ENCODE results near the gene ARHGEF2. TPM values are rescaled to one million over a fixed set of nuclear protein-coding genes. Genes with fewer than 3 reads are reported as not detected.
A peak's percentile ranks its signal among the peaks of the same experiment; 100 is the strongest.

ARHGEF2 gene
- 105 and 107 TPM in 2 replicates for total RNA-seq (2012; rRNA removed)

DNA sequence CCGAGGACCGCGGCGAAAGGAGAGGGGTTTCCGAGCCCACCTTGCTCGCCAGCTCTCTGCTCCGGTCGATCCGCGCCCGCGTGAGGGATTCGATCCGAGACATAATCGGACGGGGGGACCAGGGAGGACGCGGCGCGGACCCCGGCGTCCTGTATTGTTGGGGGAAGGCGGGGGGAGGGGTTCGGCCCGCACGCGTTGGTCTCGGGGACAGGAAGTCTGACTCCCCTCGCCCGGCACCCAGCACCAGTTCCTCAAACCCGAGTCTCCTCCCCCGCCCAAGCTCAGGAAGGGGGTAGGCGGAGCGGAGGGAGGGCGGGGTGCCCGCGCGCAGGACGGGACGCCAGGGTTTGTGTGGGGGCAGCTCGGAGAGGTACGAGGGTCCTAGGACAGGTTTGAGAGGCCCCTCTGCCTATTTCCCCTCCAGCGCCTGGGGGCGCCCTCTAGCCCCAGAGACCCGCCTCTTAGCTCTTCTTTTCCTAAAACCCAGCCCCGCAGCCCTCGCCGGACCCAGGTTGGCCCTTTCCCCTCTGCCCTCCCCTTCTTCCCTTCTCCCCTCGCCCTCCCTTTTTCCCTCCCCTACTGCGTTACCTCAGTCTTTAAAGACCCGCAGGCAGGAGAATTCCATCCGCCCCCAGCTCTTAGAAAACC is at the start of gene ARHGEF2:
ARHGEF2 (minus strand) TSS at position 223 of the 648 bp plus-strand sequence; CDS start at position 103, 120 bp downstream.
- no peaks in the 10 kb centered on the region for H3K9me3 ChIP-seq (replicated peaks; ENCODE audit: low read length)
- H3K4me1 ChIP-seq (ENCODE audit: control insufficient read depth, insufficient read depth, low read length) = peaks cover 84% of the 10 kb centered on the region
- H3K4me2 ChIP-seq (ENCODE audit: low read length) = peak within 1 kb of the TSS; percentile 99
- no peaks in the 10 kb centered on the region for H3K27me3 ChIP-seq (ENCODE audit: control insufficient read depth, insufficient read depth, low read length)
- peak within 1 kb of the TSS; percentile 92 for H3K9ac ChIP-seq (ENCODE audit: low read depth, low read length)
- H3K4me3 ChIP-seq (ENCODE audit: low read length) = peak within 1 kb of the TSS; percentile 88
- H3K36me3 ChIP-seq (ENCODE audit: insufficient read depth, low read length) = no peaks in the 10 kb centered on the region

DNA sequence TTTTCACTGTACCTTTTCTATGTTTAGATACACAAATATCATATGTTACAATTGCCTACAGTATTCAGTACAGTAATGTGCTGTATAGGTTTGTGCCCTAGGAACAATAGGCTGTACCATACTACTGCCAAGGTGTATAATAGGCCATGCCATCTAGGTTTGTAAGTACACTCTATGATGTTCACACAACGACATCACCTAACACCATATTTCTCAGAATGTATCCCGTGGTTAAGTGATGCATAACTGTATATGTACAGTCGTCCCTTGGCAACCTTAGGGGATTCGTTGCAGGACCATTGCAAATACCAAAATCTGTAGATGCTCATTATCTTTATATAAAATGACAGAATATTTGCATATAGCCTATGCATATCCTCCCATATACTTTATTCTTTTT is 48.2 kb upstream of the ARHGEF2 start:
- Histone ChIP-seq H3K4me3 (ENCODE audit: low read length) (no peak overlapping the region), H3K9ac (ENCODE audit: low read depth, low read length) (no peak overlapping the region), H3K4me1 (ENCODE audit: control insufficient read depth, insufficient read depth, low read length) (no peaks in the 10 kb centered on the region), H3K4me2 (ENCODE audit: low read length) (no peak overlapping the region), H3K36me3 (ENCODE audit: insufficient read depth, low read length) (no peaks in the 10 kb centered on the region), H3K27me3 (ENCODE audit: control insufficient read depth, insufficient read depth, low read length) (no peaks in the 10 kb centered on the region), H3K9me3 (replicated peaks; ENCODE audit: low read length) (no peaks in the 10 kb centered on the region)

DNA sequence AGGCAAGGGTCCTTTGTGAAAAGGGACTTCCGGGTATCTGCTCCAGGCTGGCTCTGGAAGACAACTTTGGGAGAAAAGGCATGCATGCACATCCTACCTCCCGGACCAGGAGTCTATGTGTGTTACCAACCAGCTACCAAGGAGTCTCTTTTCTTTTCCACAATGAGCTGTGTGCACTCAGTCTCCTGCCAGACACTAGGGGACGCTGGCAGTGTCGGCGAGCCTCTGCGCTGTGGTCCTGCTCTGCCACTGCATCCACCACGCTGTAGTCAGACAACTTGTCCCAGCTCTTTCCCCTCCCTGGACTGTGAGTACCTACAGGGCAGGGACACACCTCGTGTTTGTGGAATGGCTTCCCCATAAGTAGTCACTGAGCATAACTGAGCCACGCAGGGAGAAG is 47.5 kb upstream of the ARHGEF2 start:
- Histone ChIP-seq H3K4me3 (ENCODE audit: low read length) (no peak overlapping the region), H3K9ac (ENCODE audit: low read depth, low read length) (no peak overlapping the region), H3K27me3 (ENCODE audit: control insufficient read depth, insufficient read depth, low read length) (no peaks in the 10 kb centered on the region), H3K9me3 (replicated peaks; ENCODE audit: low read length) (no peaks in the 10 kb centered on the region), H3K36me3 (ENCODE audit: insufficient read depth, low read length) (no peaks in the 10 kb centered on the region), H3K4me1 (ENCODE audit: control insufficient read depth, insufficient read depth, low read length) (no peaks in the 10 kb centered on the region), H3K4me2 (ENCODE audit: low read length) (no peak overlapping the region)

DNA sequence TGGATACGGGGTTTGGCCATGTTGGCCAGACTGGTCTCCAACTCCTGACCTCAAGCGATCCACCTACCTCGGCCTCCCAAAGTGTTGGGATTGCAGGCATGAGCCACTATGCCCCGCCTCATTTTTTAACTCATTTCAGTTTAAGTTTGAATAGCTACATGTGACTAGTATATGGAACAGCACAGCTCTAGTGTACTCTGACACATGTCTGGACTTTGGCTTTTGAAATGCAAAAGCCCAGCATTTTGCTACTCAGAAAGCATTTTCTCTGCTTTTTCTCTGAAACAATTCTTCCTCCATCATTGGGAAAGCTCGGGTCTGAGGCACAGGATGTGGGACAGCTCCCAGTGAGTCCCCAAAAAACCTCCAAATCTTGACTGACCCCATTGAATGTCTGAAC is 46.5 kb upstream of the ARHGEF2 start:
- Histone ChIP-seq H3K27me3 (ENCODE audit: control insufficient read depth, insufficient read depth, low read length) (no peaks in the 10 kb centered on the region), H3K4me1 (ENCODE audit: control insufficient read depth, insufficient read depth, low read length) (peaks cover 3% of the 10 kb centered on the region), H3K4me3 (ENCODE audit: low read length) (no peak overlapping the region), H3K9me3 (replicated peaks; ENCODE audit: low read length) (no peaks in the 10 kb centered on the region), H3K4me2 (ENCODE audit: low read length) (no peak overlapping the region), H3K36me3 (ENCODE audit: insufficient read depth, low read length) (peaks cover under 1% of the 10 kb centered on the region), H3K9ac (ENCODE audit: low read depth, low read length) (no peak overlapping the region)

- Histone ChIP-seq H3K9me3 (replicated peaks; ENCODE audit: low read length) (no peaks in the 10 kb centered on the region), H3K4me3 (ENCODE audit: low read length) (no peak overlapping the region), H3K4me2 (ENCODE audit: low read length) (no peak overlapping the region), H3K4me1 (ENCODE audit: control insufficient read depth, insufficient read depth, low read length) (peaks cover 12% of the 10 kb centered on the region), H3K9ac (ENCODE audit: low read depth, low read length) (no peak overlapping the region), H3K36me3 (ENCODE audit: insufficient read depth, low read length) (peaks cover 20% of the 10 kb centered on the region), H3K27me3 (ENCODE audit: control insufficient read depth, insufficient read depth, low read length) (no peaks in the 10 kb centered on the region)
Measured at GRCh38 chr1:156021954-156022353, 43.6 kb upstream of the ARHGEF2 start.

- H3K36me3 ChIP-seq (ENCODE audit: insufficient read depth, low read length) = peaks cover 25% of the 10 kb centered on the region
Measured at GRCh38 chr1:156021093-156021428, 42.7 kb upstream of the ARHGEF2 start.

DNA sequence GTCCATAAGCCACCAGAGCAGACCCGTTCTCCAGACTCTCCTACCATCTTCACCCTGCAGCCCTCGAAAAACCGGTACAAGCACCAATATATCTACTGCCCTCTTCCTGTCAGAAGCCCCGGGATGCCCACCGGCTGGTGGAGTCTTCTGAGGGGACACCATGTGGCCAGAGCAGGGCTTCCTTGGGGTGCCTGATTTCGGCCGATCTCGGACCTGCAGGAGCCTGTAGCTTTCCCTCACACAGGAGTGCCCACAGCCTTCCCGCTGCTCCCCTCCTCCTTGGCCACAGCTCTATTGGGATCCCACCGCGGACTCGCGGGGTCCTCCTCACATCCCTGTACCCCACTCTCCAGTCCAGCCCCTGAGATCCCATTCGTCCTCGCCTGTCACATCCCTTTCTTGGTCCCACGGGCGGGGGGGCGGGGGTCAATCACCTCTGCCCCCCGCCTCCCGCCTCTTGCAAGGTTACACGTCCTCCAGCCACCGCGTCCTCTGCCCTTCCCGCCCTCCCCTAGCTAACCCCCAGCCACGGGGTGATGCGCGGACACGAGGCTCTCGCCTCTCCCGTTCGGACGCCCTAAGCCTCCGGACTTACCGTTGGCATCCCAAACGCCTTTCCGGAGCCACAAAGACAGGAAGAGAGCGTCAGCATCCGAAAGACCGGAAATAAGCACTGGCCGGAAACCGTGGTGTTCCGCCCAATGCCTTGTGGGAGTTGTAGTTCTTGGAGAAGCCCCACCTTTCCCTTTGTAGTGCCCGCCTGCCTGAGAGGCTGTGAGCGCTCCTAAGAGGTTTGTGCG is 42.1 kb upstream of the ARHGEF2 start, which contains the start of gene SSR2:
SSR2 (minus strand) TSS at position 659 of the 800 bp plus-strand sequence. CDS start 784 bp downstream, outside the sequence.
- H3K9ac ChIP-seq (ENCODE audit: low read depth, low read length) = peak within 1 kb of the TSS; percentile 83
- no peaks in the 10 kb centered on the region for H3K9me3 ChIP-seq (replicated peaks; ENCODE audit: low read length)
- H3K4me1 ChIP-seq (ENCODE audit: control insufficient read depth, insufficient read depth, low read length) = peaks cover 12% of the 10 kb centered on the region
- no peaks in the 10 kb centered on the region for H3K27me3 ChIP-seq (ENCODE audit: control insufficient read depth, insufficient read depth, low read length)
- H3K4me3 ChIP-seq (ENCODE audit: low read length) = peak within 1 kb of the TSS; percentile 85
- peak within 1 kb of the TSS; percentile 90 for H3K4me2 ChIP-seq (ENCODE audit: low read length)
- peaks cover 25% of the 10 kb centered on the region for H3K36me3 ChIP-seq (ENCODE audit: insufficient read depth, low read length)

More at GRCh38 chr1:156021093-156021428, 42.7 kb upstream of the ARHGEF2 start:
- Histone ChIP-seq H3K9ac (ENCODE audit: low read depth, low read length) (peak overlapping the region; percentile 83), H3K9me3 (replicated peaks; ENCODE audit: low read length) (no peaks in the 10 kb centered on the region), H3K4me2 (ENCODE audit: low read length) (peak overlapping the region; percentile 90), H3K27me3 (ENCODE audit: control insufficient read depth, insufficient read depth, low read length) (no peaks in the 10 kb centered on the region), H3K4me3 (ENCODE audit: low read length) (peak overlapping the region; percentile 85), H3K4me1 (ENCODE audit: control insufficient read depth, insufficient read depth, low read length) (peaks cover 12% of the 10 kb centered on the region)

DNA sequence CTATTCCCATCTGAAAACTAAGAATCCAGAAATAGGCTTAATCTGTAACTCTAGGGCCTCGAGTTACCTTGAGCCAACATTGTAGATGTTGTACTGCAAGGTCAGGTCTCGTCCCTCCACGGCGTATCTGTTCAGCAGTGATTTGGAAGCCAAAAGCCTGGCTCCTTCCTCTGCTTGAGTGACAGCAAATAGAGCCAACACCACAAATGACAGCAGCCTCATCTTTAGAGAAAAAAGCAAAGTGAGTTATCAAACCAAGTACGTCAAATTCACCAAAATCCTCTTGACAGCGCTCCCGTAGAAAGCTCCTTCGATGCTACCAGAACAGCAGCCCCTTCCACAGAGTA is 41.6 kb upstream of the ARHGEF2 start:
- peaks cover 28% of the 10 kb centered on the region for H3K36me3 ChIP-seq (ENCODE audit: insufficient read depth, low read length)
- peak overlapping the region; percentile 85 for H3K4me3 ChIP-seq (ENCODE audit: low read length)
- peak overlapping the region; percentile 83 for H3K9ac ChIP-seq (ENCODE audit: low read depth, low read length)
- H3K4me2 ChIP-seq (ENCODE audit: low read length) = peak overlapping the region; percentile 90
- no peaks in the 10 kb centered on the region for H3K27me3 ChIP-seq (ENCODE audit: control insufficient read depth, insufficient read depth, low read length)
- no peaks in the 10 kb centered on the region for H3K9me3 ChIP-seq (replicated peaks; ENCODE audit: low read length)
- peaks cover 12% of the 10 kb centered on the region for H3K4me1 ChIP-seq (ENCODE audit: control insufficient read depth, insufficient read depth, low read length)

GRCh38 chr1:156014829-156015228 is 36.5 kb upstream of the ARHGEF2 start:
- no peak overlapping the region for H3K9ac ChIP-seq (ENCODE audit: low read depth, low read length)

GRCh38 chr1:156012051-156012817 is 33.9 kb upstream of the ARHGEF2 start:
- Histone ChIP-seq H3K4me1 (ENCODE audit: control insufficient read depth, insufficient read depth, low read length) (no peaks in the 10 kb centered on the region), H3K36me3 (ENCODE audit: insufficient read depth, low read length) (peaks cover 71% of the 10 kb centered on the region), H3K9ac (ENCODE audit: low read depth, low read length) (no peak overlapping the region), H3K4me3 (ENCODE audit: low read length) (no peak overlapping the region), H3K4me2 (ENCODE audit: low read length) (no peak overlapping the region), H3K27me3 (ENCODE audit: control insufficient read depth, insufficient read depth, low read length) (no peaks in the 10 kb centered on the region), H3K9me3 (replicated peaks; ENCODE audit: low read length) (no peaks in the 10 kb centered on the region)

More at GRCh38 chr1:156014829-156015228, 36.5 kb upstream of the ARHGEF2 start:
- H3K4me2 ChIP-seq (ENCODE audit: low read length) = no peak overlapping the region
- H3K36me3 ChIP-seq (ENCODE audit: insufficient read depth, low read length) = peaks cover 73% of the 10 kb centered on the region
- H3K4me1 ChIP-seq (ENCODE audit: control insufficient read depth, insufficient read depth, low read length) = peaks cover 9% of the 10 kb centered on the region
- H3K9me3 ChIP-seq (replicated peaks; ENCODE audit: low read length) = no peaks in the 10 kb centered on the region
- H3K4me3 ChIP-seq (ENCODE audit: low read length) = no peak overlapping the region
- no peaks in the 10 kb centered on the region for H3K27me3 ChIP-seq (ENCODE audit: control insufficient read depth, insufficient read depth, low read length)

GRCh38 chr1:156009404-156009803 is 31.1 kb upstream of the ARHGEF2 start:
- Histone ChIP-seq H3K9me3 (replicated peaks; ENCODE audit: low read length) (no peaks in the 10 kb centered on the region), H3K4me3 (ENCODE audit: low read length) (no peak overlapping the region), H3K27me3 (ENCODE audit: control insufficient read depth, insufficient read depth, low read length) (no peaks in the 10 kb centered on the region), H3K36me3 (ENCODE audit: insufficient read depth, low read length) (peaks cover 61% of the 10 kb centered on the region), H3K4me1 (ENCODE audit: control insufficient read depth, insufficient read depth, low read length) (no peaks in the 10 kb centered on the region), H3K9ac (ENCODE audit: low read depth, low read length) (no peak overlapping the region), H3K4me2 (ENCODE audit: low read length) (no peak overlapping the region)

Measured in skeletal muscle satellite cell (primary cell).